A549 (cell line): Measurements from ENCODE around the gene ZNF385D.

Experiments
- CEBPB ChIP-seq, 2 experiments: fragments of >200 bp in 1 of 2; sonication (Bioruptor Twin) in 1 of 2; formaldehyde crosslinking in 1 of 2; IDR thresholded peaks; 2 replicates each; pipeline ENCODE4 v1.6.1; 2012 to 2016
- EP300 ChIP-seq, 2 experiments: fragments of >200 bp; sonication (Bioruptor Twin); formaldehyde crosslinking; IDR thresholded peaks; 2 replicates in 1 of 2; 3 replicates in 1 of 2; pipeline ENCODE4 v1.6.1; 2016 to 2017
- GATA3 ChIP-seq: IDR thresholded peaks from 2 replicates; pipeline ENCODE4 v1.6.1; 2012; ENCODE audit warnings: borderline replicate concordance
- JUNB ChIP-seq: fragments of >200 bp; sonication (Bioruptor Twin); formaldehyde crosslinking; IDR thresholded peaks from 2 replicates; pipeline ENCODE4 v1.6.1; 2016
- MAFK ChIP-seq: fragments of 450-650 bp; IDR thresholded peaks from 2 replicates; pipeline ENCODE4 v1.6.1; 2014; ENCODE audit not compliant: partially characterized antibody
- MYC ChIP-seq: IDR thresholded peaks from 2 replicates; pipeline ENCODE4 v1.6.1; 2012; ENCODE audit warnings: mild to moderate bottlenecking, inconsistent platforms, low read length, improper control_type of control experiment, borderline replicate concordance
- NR3C1 ChIP-seq: fragments of >200 bp; sonication (Bioruptor Twin); formaldehyde crosslinking; IDR thresholded peaks from 3 replicates; pipeline ENCODE4 v1.6.1; 2017
- POLR2A ChIP-seq: IDR thresholded peaks from 2 replicates; pipeline ENCODE4 v1.6.1; 2012; ENCODE audit warnings: mild to moderate bottlenecking, low read length
- RCOR1 ChIP-seq: fragments of 150-350 bp; IDR thresholded peaks from 2 replicates; pipeline ENCODE4 v1.6.1; 2014; ENCODE audit warnings: antibody characterized with exemption, low read length, low read depth
- REST ChIP-seq: fragments of 200-600 bp; sonication (generic); IDR thresholded peaks from 2 replicates; pipeline ENCODE4 v1.6.1; 2016; ENCODE audit warnings: antibody characterized with exemption, mild to moderate bottlenecking, moderate library complexity
- SMC3 ChIP-seq: fragments of >200 bp; sonication (Bioruptor Twin); formaldehyde crosslinking; IDR thresholded peaks from 3 replicates; pipeline ENCODE4 v1.6.1; 2018; ENCODE audit warnings: inconsistent platforms
- TF ChIP-seq, protein P1 (sequence below): fragments of >200 bp; sonication (Bioruptor Twin); formaldehyde crosslinking; IDR thresholded peaks from 3 replicates; pipeline ENCODE4 v1.5.1; 2016
- TF ChIP-seq, protein P2 (sequence below): fragments of 250-450 bp; sonication (Bioruptor Pico); IDR thresholded peaks from 2 replicates; pipeline ENCODE4 v1.5.0; 2021; ENCODE audit warnings: mild to moderate bottlenecking, moderate library complexity, borderline replicate concordance

DNA sequence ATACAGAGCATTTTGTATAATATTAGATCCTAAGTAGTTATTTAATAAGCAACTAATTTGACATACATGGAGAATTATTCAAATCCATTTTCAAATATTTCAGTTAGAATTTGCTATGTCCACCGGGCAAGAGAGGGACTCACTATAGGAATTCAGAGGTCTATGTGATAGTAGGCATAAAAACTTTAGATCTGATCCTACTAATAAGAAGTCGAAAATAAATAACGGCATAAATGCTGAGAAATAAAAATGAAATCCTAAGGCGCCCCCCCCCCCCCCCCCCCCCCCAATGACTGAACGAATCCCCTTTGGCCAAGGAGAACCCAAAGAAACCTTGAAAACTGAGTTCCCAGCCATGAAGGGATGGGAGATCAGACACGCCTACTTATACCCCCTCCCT lies 80.6 kb downstream of the ZNF385D start:
- TF ChIP-seq JUNB (no peak), REST (no peak), RCOR1 (no peak), EP300 (IDR thresholded peaks at IDR 0.05) (no peak), POLR2A (no peak), MAFK (no peak), MYC (no peak), NR3C1 (no peak), SMC3 (no peak), CEBPB (IDR thresholded peaks at IDR 0.05) (no peak), GATA3 (no peak)
- TF ChIP-seq, protein P1, sequence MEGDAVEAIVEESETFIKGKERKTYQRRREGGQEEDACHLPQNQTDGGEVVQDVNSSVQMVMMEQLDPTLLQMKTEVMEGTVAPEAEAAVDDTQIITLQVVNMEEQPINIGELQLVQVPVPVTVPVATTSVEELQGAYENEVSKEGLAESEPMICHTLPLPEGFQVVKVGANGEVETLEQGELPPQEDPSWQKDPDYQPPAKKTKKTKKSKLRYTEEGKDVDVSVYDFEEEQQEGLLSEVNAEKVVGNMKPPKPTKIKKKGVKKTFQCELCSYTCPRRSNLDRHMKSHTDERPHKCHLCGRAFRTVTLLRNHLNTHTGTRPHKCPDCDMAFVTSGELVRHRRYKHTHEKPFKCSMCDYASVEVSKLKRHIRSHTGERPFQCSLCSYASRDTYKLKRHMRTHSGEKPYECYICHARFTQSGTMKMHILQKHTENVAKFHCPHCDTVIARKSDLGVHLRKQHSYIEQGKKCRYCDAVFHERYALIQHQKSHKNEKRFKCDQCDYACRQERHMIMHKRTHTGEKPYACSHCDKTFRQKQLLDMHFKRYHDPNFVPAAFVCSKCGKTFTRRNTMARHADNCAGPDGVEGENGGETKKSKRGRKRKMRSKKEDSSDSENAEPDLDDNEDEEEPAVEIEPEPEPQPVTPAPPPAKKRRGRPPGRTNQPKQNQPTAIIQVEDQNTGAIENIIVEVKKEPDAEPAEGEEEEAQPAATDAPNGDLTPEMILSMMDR = no peak
- TF ChIP-seq, protein P2, sequence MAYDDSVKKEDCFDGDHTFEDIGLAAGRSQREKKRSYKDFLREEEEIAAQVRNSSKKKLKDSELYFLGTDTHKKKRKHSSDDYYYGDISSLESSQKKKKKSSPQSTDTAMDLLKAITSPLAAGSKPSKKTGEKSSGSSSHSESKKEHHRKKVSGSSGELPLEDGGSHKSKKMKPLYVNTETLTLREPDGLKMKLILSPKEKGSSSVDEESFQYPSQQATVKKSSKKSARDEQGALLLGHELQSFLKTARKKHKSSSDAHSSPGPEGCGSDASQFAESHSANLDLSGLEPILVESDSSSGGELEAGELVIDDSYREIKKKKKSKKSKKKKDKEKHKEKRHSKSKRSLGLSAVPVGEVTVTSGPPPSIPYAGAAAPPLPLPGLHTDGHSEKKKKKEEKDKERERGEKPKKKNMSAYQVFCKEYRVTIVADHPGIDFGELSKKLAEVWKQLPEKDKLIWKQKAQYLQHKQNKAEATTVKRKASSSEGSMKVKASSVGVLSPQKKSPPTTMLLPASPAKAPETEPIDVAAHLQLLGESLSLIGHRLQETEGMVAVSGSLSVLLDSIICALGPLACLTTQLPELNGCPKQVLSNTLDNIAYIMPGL (CRISPR knock-in tag) = no peak
